ENCODE results near the gene EMC9.

DNA sequence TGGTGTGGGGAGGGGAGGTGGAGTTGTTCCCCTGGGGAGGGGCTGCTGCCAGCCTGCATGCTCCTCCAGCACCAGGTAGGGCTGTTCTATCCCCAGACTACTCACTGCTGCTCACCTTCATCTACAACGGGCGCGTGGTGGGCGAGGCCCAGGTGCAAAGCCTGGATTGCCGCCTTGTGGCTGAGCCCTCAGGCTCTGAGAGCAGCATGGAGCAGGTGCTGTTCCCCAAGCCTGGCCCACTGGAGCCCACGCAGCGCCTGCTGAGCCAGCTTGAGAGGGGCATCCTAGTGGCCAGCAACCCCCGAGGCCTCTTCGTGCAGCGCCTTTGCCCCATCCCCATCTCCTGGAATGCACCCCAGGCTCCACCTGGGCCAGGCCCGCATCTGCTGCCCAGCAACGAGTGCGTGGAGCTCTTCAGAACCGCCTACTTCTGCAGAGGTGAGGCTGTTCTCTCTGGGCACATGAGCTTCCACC is 23.2 kb upstream of the EMC9 start:
- TF ChIP-seq, protein P1, sequence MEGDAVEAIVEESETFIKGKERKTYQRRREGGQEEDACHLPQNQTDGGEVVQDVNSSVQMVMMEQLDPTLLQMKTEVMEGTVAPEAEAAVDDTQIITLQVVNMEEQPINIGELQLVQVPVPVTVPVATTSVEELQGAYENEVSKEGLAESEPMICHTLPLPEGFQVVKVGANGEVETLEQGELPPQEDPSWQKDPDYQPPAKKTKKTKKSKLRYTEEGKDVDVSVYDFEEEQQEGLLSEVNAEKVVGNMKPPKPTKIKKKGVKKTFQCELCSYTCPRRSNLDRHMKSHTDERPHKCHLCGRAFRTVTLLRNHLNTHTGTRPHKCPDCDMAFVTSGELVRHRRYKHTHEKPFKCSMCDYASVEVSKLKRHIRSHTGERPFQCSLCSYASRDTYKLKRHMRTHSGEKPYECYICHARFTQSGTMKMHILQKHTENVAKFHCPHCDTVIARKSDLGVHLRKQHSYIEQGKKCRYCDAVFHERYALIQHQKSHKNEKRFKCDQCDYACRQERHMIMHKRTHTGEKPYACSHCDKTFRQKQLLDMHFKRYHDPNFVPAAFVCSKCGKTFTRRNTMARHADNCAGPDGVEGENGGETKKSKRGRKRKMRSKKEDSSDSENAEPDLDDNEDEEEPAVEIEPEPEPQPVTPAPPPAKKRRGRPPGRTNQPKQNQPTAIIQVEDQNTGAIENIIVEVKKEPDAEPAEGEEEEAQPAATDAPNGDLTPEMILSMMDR (IDR thresholded peaks at IDR 0.05) = no peak
- TF ChIP-seq POLR2A (IDR thresholded peaks at IDR 0.05) = no peak

All from adrenal gland (tissue), 5 donors.